MCF 10A (cell line): ENCODE measurements around the gene SPIRE1. TPM values are rescaled to one million over a fixed set of nuclear protein-coding genes. Genes with fewer than 3 reads are reported as not detected.
"Not testable (repeated sequence)": the region's sequence is repeated elsewhere in the genome, so short reads cannot be mapped to it uniquely, and the experiment has no call there.

Experiments
- BruUV-seq: library from RNA; stranded (reverse); fragments of 400-500 nt; replicated peaks from 2 replicates; lab custom pipeline; 2021; lab: Mats Ljungman, UMichigan
- CTCF ChIA-PET: fragments of 300-600 bp; sonication (Branson Sonifier 250); formaldehyde crosslinking; extraction: SDS; loops from one replicate; lab custom pipeline; 2021; ENCODE audit warnings: antibody characterized with exemption, inconsistent platforms; lab: Yijun Ruan, JAX
- POLR2A ChIA-PET: fragments of 300-600, 350-650 bp; sonication (Branson Sonifier 250); formaldehyde crosslinking; extraction: SDS; loops from one replicate; lab custom pipeline; 2020; ENCODE audit warnings: antibody characterized with exemption, inconsistent platforms; lab: Yijun Ruan, JAX
- DNase-seq: peaks from one replicate; pipeline ENCODE4 v3.0.0-alpha.2; 2018; ENCODE audit not compliant: unreplicated experiment
- H3K27ac Mint-ChIP-seq: one replicate; pipeline ENCODE4 v1.8.0; 2022; ENCODE audit warnings: mild to moderate bottlenecking, low read depth, mixed read lengths; ENCODE audit not compliant: unreplicated experiment
- H3K27me3 Mint-ChIP-seq: one replicate; pipeline ENCODE4 v1.8.0; 2022; ENCODE audit warnings: mixed read lengths; ENCODE audit not compliant: insufficient read depth, unreplicated experiment
- H3K36me3 Mint-ChIP-seq: one replicate; pipeline ENCODE4 v1.8.0; 2022; ENCODE audit warnings: mild to moderate bottlenecking, moderate library complexity, mixed read lengths; ENCODE audit not compliant: insufficient read depth, unreplicated experiment
- H3K4me1 Mint-ChIP-seq: one replicate; pipeline ENCODE4 v1.8.0; 2022; ENCODE audit warnings: mixed read lengths; ENCODE audit not compliant: insufficient read depth, unreplicated experiment
- H3K4me3 Mint-ChIP-seq: one replicate; pipeline ENCODE4 v1.8.0; 2022; ENCODE audit warnings: mild to moderate bottlenecking, moderate library complexity, mixed read lengths; ENCODE audit not compliant: unreplicated experiment
- H3K9me3 Mint-ChIP-seq: one replicate; pipeline ENCODE4 v1.8.0; 2022; ENCODE audit warnings: mixed read lengths; ENCODE audit not compliant: unreplicated experiment
- CTCF ChIP-seq: fragments of 200-600 bp; IDR thresholded peaks from one replicate; pipeline ENCODE4 v1.8.0; 2022; ENCODE audit warnings: antibody characterized with exemption, mild to moderate bottlenecking; ENCODE audit not compliant: unreplicated experiment
- intact Hi-C: fragments of 100-400 bp; cut with micrococcal nuclease; formaldehyde crosslinking; loops from 2 replicates; pipeline ENCODE4 v1.14.1; 2022
- total RNA-seq: library from RNA; stranded (reverse); gene quantifications from 2 replicates; pipeline ENCODE4 v1.2.3, GENCODE V29; 2022

The SPIRE1 gene
- total RNA-seq, 1 experiment from 2014 or later: 78.2 TPM

- BruUV-seq: no TSS peak
- H3K36me3 Mint-ChIP-seq: peaks cover 57% of the 10 kb centered on the region
- intact Hi-C loops: no loop called here
These were observed 165.0 kb downstream of the SPIRE1 start for GRCh38 chr18:12492907-12493306.

GRCh38 chr18:12491611-12492435, 166.1 kb downstream of the SPIRE1 start:
- ChIA-PET CTCF (interaction anchor here (0.6 kb wide), 2 partner anchors 54 to 174 kb away, joined by 4 to 5 read pairs; no protein-coding TSS in a partner anchor), POLR2A (interaction anchor here (1.1 kb wide), 1 partner anchor 10 kb away, joined by 3 read pairs; no protein-coding TSS in a partner anchor)
- H3K27me3 Mint-ChIP-seq: no peaks in the 10 kb centered on the region
- intact Hi-C loops: no loop called here
- H3K27ac Mint-ChIP-seq: no peak overlapping the region
- BruUV-seq: no TSS peak
- peaks cover 59% of the 10 kb centered on the region for H3K36me3 Mint-ChIP-seq
- no peak for TF ChIP-seq CTCF
- H3K9me3 Mint-ChIP-seq: peaks cover 10% of the 10 kb centered on the region
- DNase-seq: no peak
- no peaks in the 10 kb centered on the region for H3K4me1 Mint-ChIP-seq
- no peak overlapping the region for H3K4me3 Mint-ChIP-seq

More at GRCh38 chr18:12492907-12493306, 165.0 kb downstream of the SPIRE1 start:
- peaks cover 10% of the 10 kb centered on the region for H3K9me3 Mint-ChIP-seq
- TF ChIP-seq CTCF: no peak
- no peak for DNase-seq
- H3K4me3 Mint-ChIP-seq: no peak overlapping the region
- H3K4me1 Mint-ChIP-seq: no peaks in the 10 kb centered on the region
- POLR2A ChIA-PET: interaction anchor here (0.6 kb wide), 1 partner anchor 9 kb away, joined by 3 read pairs; no protein-coding TSS in a partner anchor
- CTCF ChIA-PET: interaction anchor here (0.6 kb wide), 1 partner anchor 55 kb away, joined by 4 read pairs; no protein-coding TSS in a partner anchor
- H3K27ac Mint-ChIP-seq: no peak overlapping the region
- no peaks in the 10 kb centered on the region for H3K27me3 Mint-ChIP-seq

GRCh38 chr18:12485479-12486105, 172.3 kb downstream of the SPIRE1 start:
- ChIA-PET POLR2A (interaction anchor here (0.9 to 1.2 kb wide), 2 partner anchors 15 kb away, joined by 3 read pairs; no protein-coding TSS in a partner anchor), CTCF (no interaction called here)
- peak overlapping the region; percentile 74 for H3K27ac Mint-ChIP-seq
- peaks cover 19% of the 10 kb centered on the region for H3K36me3 Mint-ChIP-seq
- H3K27me3 Mint-ChIP-seq: no peaks in the 10 kb centered on the region
- no peaks in the 10 kb centered on the region for H3K4me1 Mint-ChIP-seq
- BruUV-seq: no TSS peak
- intact Hi-C loops: no loop called here
- no peak overlapping the region for H3K4me3 Mint-ChIP-seq
- H3K9me3 Mint-ChIP-seq: no peaks in the 10 kb centered on the region
- TF ChIP-seq CTCF: no peak
- peak; percentile 8 for DNase-seq

- BruUV-seq, H3K4me1 Mint-ChIP-seq, H3K27ac Mint-ChIP-seq, H3K4me3 Mint-ChIP-seq, intact Hi-C loops, H3K27me3 Mint-ChIP-seq, DNase-seq, H3K9me3 Mint-ChIP-seq: not testable (repeated sequence)
- POLR2A ChIA-PET: interaction anchor here (0.9 to 1.5 kb wide), 4 partner anchors 10 to 125 kb away, joined by 3 to 5 read pairs (median 4); no protein-coding TSS in a partner anchor
- CTCF ChIA-PET: interaction anchor here (1.2 kb wide), 2 partner anchors 34 to 80 kb away, joined by 3 read pairs; no protein-coding TSS in a partner anchor
- H3K36me3 Mint-ChIP-seq: peaks cover 21% of the 10 kb centered on the region
These were observed 176.0 kb downstream of the SPIRE1 start for GRCh38 chr18:12481915-12482314.
